Stimulated activated naive CD4-positive, alpha-beta T cell (primary cell): ENCODE results near the gene NDC1.
A peak's percentile ranks its signal among the peaks of the same experiment; 100 is the strongest.
"Not testable (repeated sequence)": the region's sequence is repeated elsewhere in the genome, so short reads cannot be mapped to it uniquely, and the experiment has no call there.

Experiments used
- DNase-seq, 6 experiments: peaks; one replicate each; lab custom pipeline; 2025; lab: John Stamatoyannopoulos, UW

NDC1 gene

GRCh38 chr1:53765657-53766056 lies 72.4 kb downstream of the NDC1 start:
- no peak for DNase-seq

- no peak for DNase-seq
These were observed 74.2 kb downstream of the NDC1 start for GRCh38 chr1:53763911-53764310.

GRCh38 chr1:53763461-53763860 lies 74.6 kb downstream of the NDC1 start:
- DNase-seq = no peak

- not testable (repeated sequence) for DNase-seq
These were observed 77.6 kb downstream of the NDC1 start for GRCh38 chr1:53760497-53760896.

GRCh38 chr1:53755874-53756273 lies 82.2 kb downstream of the NDC1 start:
- DNase-seq = no peak

GRCh38 chr1:53754484-53755312 lies 83.4 kb downstream of the NDC1 start:
- peak in 1 of 6 experiments; percentile 7 for DNase-seq

GRCh38 chr1:53752281-53752680 lies 85.8 kb downstream of the NDC1 start:
- no peak for DNase-seq

- no peak for DNase-seq
These were observed 90.3 kb downstream of the NDC1 start for GRCh38 chr1:53747841-53748240.

GRCh38 chr1:53740621-53741105 lies 97.4 kb downstream of the NDC1 start:
- no peak for DNase-seq

- no peak for DNase-seq
These were observed 98.9 kb downstream of the NDC1 start, which contains the start of gene GLIS1 for GRCh38 chr1:53739109-53739681. GLIS1 (minus strand) TSS chr1:53739164; CDS start chr1:53738064, 1,100 bp downstream.

- no peak for DNase-seq
These were observed 99.6 kb downstream of the NDC1 start for GRCh38 chr1:53738205-53739108.

- no peak for DNase-seq
These were observed 100.4 kb downstream of the NDC1 start for GRCh38 chr1:53737648-53738204.

- DNase-seq = no peak
These were observed 101.8 kb downstream of the NDC1 start for GRCh38 chr1:53736290-53736689.

- no peak for DNase-seq
These were observed 102.4 kb downstream of the NDC1 start for GRCh38 chr1:53735681-53736080.

GRCh38 chr1:53735261-53735660 lies 102.8 kb downstream of the NDC1 start:
- DNase-seq = no peak

GRCh38 chr1:53734650-53735211 lies 103.4 kb downstream of the NDC1 start:
- DNase-seq = no peak

GRCh38 chr1:53733975-53734649 lies 104.0 kb downstream of the NDC1 start:
- no peak for DNase-seq

GRCh38 chr1:53733447-53733931 lies 104.6 kb downstream of the NDC1 start:
- DNase-seq = no peak

GRCh38 chr1:53732912-53733317 lies 105.2 kb downstream of the NDC1 start:
- no peak for DNase-seq

GRCh38 chr1:53732409-53732808 lies 105.7 kb downstream of the NDC1 start:
- no peak for DNase-seq

- DNase-seq = no peak
These were observed 106.3 kb downstream of the NDC1 start for GRCh38 chr1:53731779-53732305.
